ENCODE measurements around the gene TBC1D25. TPM values are rescaled to one million over a fixed set of nuclear protein-coding genes. Genes with fewer than 3 reads are reported as not detected.

TBC1D25 gene
- total and polyA plus RNA-seq, 2 donors from 2014 or later, result 6.0 to 16.3 TPM

DNA sequence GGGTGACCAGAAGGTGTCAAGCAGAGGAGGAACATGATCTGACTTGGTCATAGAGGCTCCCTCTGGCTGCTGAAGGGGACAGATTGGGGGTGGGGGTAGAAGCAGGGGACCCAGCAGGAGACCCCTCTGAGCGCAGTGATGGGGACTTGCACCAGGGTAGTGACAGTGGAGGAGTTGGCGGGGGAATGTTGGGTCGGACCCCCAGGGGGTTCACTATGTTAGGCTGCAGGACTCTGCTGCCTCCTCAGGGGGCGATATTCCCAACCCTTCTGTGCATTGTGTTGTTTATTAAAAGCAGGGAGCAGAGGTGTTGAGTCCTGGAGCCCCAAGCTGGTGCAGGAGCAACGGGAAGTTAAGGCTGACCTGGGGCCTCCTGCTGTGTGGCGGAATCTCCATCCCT is 66.6 kb downstream of the TBC1D25 start:
- H3K4me3 ChIP-seq (ENCODE audit: low read length in 3 of 3), result no peak overlapping the region
- no peak overlapping the region for H3K9ac ChIP-seq (ENCODE audit: low read length in 3 of 3)
- intact Hi-C loops (cut with DNase I), result no loop called here

DNA sequence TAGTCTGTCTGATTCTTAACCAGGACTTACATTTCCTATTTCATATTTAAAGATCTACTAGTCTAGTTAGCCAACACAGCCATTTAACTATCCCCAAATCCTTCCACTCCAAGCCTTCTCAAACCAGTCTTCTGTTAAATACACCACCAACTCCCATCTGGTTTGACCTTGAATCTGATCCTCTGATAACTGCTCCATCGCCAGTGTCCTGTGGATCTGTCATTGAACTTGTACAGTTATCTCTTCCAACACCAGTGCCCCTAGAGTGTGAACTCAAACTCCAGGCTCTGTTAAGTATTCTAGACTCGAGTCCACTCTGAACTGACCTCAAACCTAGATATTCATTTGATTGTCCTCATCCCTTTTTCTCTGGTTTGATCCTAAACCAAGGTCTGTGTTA is 72.2 kb downstream of the TBC1D25 start:
- no peak overlapping the region for H3K27ac ChIP-seq (ENCODE audit: low read depth in 2 of 2, low read length in 2 of 2)
- H3K9ac ChIP-seq (ENCODE audit: low read length in 3 of 3), result no peak overlapping the region
- H3K36me3 ChIP-seq (ENCODE audit: control insufficient read depth in 2 of 3, insufficient read depth in 3 of 3, low read length in 3 of 3), result no peaks in the 10 kb centered on the region
- TF ChIP-seq, protein P1, sequence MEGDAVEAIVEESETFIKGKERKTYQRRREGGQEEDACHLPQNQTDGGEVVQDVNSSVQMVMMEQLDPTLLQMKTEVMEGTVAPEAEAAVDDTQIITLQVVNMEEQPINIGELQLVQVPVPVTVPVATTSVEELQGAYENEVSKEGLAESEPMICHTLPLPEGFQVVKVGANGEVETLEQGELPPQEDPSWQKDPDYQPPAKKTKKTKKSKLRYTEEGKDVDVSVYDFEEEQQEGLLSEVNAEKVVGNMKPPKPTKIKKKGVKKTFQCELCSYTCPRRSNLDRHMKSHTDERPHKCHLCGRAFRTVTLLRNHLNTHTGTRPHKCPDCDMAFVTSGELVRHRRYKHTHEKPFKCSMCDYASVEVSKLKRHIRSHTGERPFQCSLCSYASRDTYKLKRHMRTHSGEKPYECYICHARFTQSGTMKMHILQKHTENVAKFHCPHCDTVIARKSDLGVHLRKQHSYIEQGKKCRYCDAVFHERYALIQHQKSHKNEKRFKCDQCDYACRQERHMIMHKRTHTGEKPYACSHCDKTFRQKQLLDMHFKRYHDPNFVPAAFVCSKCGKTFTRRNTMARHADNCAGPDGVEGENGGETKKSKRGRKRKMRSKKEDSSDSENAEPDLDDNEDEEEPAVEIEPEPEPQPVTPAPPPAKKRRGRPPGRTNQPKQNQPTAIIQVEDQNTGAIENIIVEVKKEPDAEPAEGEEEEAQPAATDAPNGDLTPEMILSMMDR (IDR thresholded peaks at IDR 0.05; ENCODE audit: borderline replicate concordance, extremely low read depth, insufficient read depth), result no peak
- H3K4me1 ChIP-seq (ENCODE audit: control insufficient read depth in 2 of 3, insufficient read depth in 2 of 3, low read depth in 1 of 3, low read length in 3 of 3), result no peaks in the 10 kb centered on the region
- FAIRE-seq, result no peak
- H3K9me3 ChIP-seq (ENCODE audit: control insufficient read depth in 2 of 3, insufficient read depth in 1 of 3, low read length in 3 of 3), result no peaks in the 10 kb centered on the region
- DNase-seq, result no peak
- H3K4me3 ChIP-seq (ENCODE audit: low read length in 3 of 3), result no peak overlapping the region
- intact Hi-C loops (cut with DNase I), result no loop called here
- no peaks in the 10 kb centered on the region for H3K27me3 ChIP-seq (ENCODE audit: control insufficient read depth, insufficient read depth, low read length)

More for the DNA sequence above, 66.6 kb downstream of the TBC1D25 start:
- TF ChIP-seq, protein P1 (IDR thresholded peaks at IDR 0.05; ENCODE audit: borderline replicate concordance, extremely low read depth, insufficient read depth), result no peak
- no peak overlapping the region for H3K27ac ChIP-seq (ENCODE audit: low read depth in 2 of 2, low read length in 2 of 2)
- DNase-seq (no peak), FAIRE-seq (no peak)
- H3K4me1 ChIP-seq (ENCODE audit: control insufficient read depth in 2 of 3, insufficient read depth in 2 of 3, low read depth in 1 of 3, low read length in 3 of 3), result no peaks in the 10 kb centered on the region
- H3K36me3 ChIP-seq (ENCODE audit: control insufficient read depth in 2 of 3, insufficient read depth in 3 of 3, low read length in 3 of 3), result peaks cover 0 to 5% (median 3%) of the 10 kb centered on the region in 3 donors
- no peaks in the 10 kb centered on the region for H3K9me3 ChIP-seq (ENCODE audit: control insufficient read depth in 2 of 3, insufficient read depth in 1 of 3, low read length in 3 of 3)
- H3K27me3 ChIP-seq (ENCODE audit: control insufficient read depth, insufficient read depth, low read length), result no peaks in the 10 kb centered on the region

Other genes starting within 250 kb of the TBC1D25 start
- gene SSX3, start 183.0 kb upstream of the TBC1D25 start, total RNA-seq, result not detected
- not detected for gene SSX3, start 183.0 kb upstream of the TBC1D25 start, polyA plus RNA-seq (ENCODE audit: insufficient read depth, low read depth, low replicate concordance)
- not detected for gene SSX4, start 156.2 kb upstream of the TBC1D25 start, total RNA-seq
- gene SSX4, start 156.2 kb upstream of the TBC1D25 start, polyA plus RNA-seq (ENCODE audit: insufficient read depth, low read depth, low replicate concordance), result not detected
- gene SSX4B, start 127.8 kb upstream of the TBC1D25 start, total RNA-seq, result not detected
- not detected for gene SSX4B, start 127.8 kb upstream of the TBC1D25 start, polyA plus RNA-seq (ENCODE audit: insufficient read depth, low read depth, low replicate concordance)
- gene SLC38A5, start 69.5 kb upstream of the TBC1D25 start, total RNA-seq, result 8.3 TPM
- gene SLC38A5, start 69.5 kb upstream of the TBC1D25 start, polyA plus RNA-seq (ENCODE audit: insufficient read depth, low read depth, low replicate concordance), result 2.9 TPM
- gene FTSJ1, start 63.5 kb upstream of the TBC1D25 start, total RNA-seq, result 33.9 TPM
- gene FTSJ1, start 63.5 kb upstream of the TBC1D25 start, polyA plus RNA-seq (ENCODE audit: insufficient read depth, low read depth, low replicate concordance), result 30.6 TPM
- 8.9 TPM for gene PORCN, start 30.7 kb upstream of the TBC1D25 start, total RNA-seq
- gene PORCN, start 30.7 kb upstream of the TBC1D25 start, polyA plus RNA-seq (ENCODE audit: insufficient read depth, low read depth, low replicate concordance), result 11.7 TPM
- 33.8 TPM for gene EBP, start 17.9 kb upstream of the TBC1D25 start, total RNA-seq
- 164 TPM for gene EBP, start 17.9 kb upstream of the TBC1D25 start, polyA plus RNA-seq (ENCODE audit: insufficient read depth, low read depth, low replicate concordance)
- 265 TPM for gene RBM3, start 34.8 kb downstream of the TBC1D25 start, total RNA-seq
- gene RBM3, start 34.8 kb downstream of the TBC1D25 start, polyA plus RNA-seq (ENCODE audit: insufficient read depth, low read depth, low replicate concordance), result 86.9 TPM
- gene WDR13, start 57.8 kb downstream of the TBC1D25 start, total RNA-seq, result 177 TPM
- gene WDR13, start 57.8 kb downstream of the TBC1D25 start, polyA plus RNA-seq (ENCODE audit: insufficient read depth, low read depth, low replicate concordance), result 201 TPM
- 14.2 TPM for gene WAS, start 144.1 kb downstream of the TBC1D25 start, total RNA-seq
- gene WAS, start 144.1 kb downstream of the TBC1D25 start, polyA plus RNA-seq (ENCODE audit: insufficient read depth, low read depth, low replicate concordance), result 2.2 TPM
- gene SUV39H1, start 157.0 kb downstream of the TBC1D25 start, total RNA-seq, result 5.0 TPM
- gene SUV39H1, start 157.0 kb downstream of the TBC1D25 start, polyA plus RNA-seq (ENCODE audit: insufficient read depth, low read depth, low replicate concordance), result 2.8 TPM
- 0.94 TPM for gene GLOD5, start 222.0 kb downstream of the TBC1D25 start, total RNA-seq
- 12.6 TPM for gene GLOD5, start 222.0 kb downstream of the TBC1D25 start, polyA plus RNA-seq (ENCODE audit: insufficient read depth, low read depth, low replicate concordance)
- gene GATA1, start 246.9 kb downstream of the TBC1D25 start, total RNA-seq, result 0.60 TPM
- not detected for gene GATA1, start 246.9 kb downstream of the TBC1D25 start, polyA plus RNA-seq (ENCODE audit: insufficient read depth, low read depth, low replicate concordance)